Measurements from ENCODE around the gene TMEM187.

Gene TMEM187

GRCh38 chrX:153972368-153973126, at the start of gene TMEM187:
TSS of gene TMEM187 (plus strand) at chrX:153972754. CDS start at chrX:153982063, 9,309 bp downstream.
- peak; percentile 86 for DNase-seq

- DNase-seq, result peak; percentile 17
These were observed 49.4 kb upstream of the TMEM187 start for GRCh38 chrX:153922932-153923857.

- peak; percentile 73 for DNase-seq
These were observed 48.2 kb upstream of the TMEM187 start for GRCh38 chrX:153924149-153924861.

DNA sequence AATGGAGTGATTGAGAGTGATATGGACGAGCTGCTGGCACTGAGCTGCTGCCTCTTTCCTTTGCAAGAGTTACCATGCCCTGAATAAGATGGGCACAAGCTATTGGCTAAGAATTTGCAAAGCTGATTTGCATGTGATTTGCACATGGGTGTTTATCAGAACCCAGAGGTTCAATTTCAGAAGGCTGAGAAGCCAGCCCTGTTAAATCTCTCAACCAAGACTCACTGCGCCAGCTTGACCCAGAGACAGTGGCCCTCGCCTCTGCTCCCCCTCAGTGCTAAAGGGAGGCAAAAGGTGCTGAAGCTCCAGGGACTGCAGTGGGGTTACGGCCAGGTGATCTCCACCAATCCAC, 47.2 kb upstream of the TMEM187 start:
- peak; percentile 39 for DNase-seq

DNA sequence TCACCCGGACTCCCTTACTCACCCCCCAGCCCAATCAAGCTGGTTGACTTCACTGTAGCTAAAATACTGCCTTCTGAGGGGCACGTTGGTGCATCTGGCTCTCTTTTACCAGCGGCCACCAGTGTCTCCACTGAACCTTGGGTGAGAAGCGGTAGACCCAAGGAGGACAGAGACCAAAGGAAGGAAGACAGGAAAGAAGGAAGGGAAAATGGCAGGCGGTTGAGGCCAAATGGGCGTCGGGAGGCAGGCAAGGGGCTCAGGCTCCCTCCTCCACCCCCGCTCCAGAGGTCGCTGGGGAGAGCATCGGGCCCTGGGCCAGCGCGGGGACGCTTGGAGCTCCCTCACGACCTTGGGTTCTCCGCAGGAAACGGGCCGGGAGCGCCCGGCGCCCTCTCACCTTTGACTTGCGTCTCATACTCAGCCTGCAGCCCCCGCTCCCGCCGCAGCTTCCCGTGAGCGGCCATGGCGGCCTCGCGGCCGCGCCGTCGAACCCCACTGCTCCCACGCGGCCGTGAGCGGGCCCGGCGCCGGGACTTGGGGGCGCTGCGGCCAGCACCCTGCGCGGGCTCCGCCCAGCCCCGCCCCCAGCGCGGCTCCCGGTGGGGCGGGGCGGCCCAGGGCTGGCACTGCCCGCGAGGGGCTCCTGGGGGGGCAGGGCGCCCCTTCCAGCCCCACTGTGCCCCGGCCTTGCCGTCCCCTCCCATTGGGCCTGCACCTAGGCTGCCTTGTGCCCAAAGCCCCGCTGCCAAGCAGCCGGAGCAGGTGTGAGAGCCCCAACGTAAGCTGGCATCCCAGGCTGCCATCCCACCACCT, 46.6 kb upstream of the TMEM187 start, which contains the start of gene ARHGAP4:
TSS of gene ARHGAP4 (minus strand) at position 526 of the 813 bp plus-strand sequence. CDS start at position 464, 62 bp downstream.
- no peak for DNase-seq

DNA sequence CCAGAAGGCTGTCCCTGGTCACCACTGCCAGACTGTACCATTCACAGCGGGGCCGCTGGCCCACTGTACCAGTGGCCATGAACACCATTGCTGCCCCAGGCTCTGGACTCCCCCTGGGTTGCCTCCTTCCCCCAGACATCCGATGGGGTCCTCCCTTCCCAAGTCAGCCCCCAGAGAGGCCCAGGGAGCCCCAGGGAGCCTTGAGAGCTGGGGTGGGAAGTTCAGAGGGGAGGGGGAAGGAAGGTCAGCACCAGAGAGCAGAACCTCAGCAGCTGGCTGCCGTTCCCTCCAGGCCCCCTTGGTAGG, 46.0 kb upstream of the TMEM187 start:
- DNase-seq, result no peak

- peak; percentile 75 for DNase-seq
These were observed 45.5 kb upstream of the TMEM187 start for GRCh38 chrX:153926858-153927671.

DNA sequence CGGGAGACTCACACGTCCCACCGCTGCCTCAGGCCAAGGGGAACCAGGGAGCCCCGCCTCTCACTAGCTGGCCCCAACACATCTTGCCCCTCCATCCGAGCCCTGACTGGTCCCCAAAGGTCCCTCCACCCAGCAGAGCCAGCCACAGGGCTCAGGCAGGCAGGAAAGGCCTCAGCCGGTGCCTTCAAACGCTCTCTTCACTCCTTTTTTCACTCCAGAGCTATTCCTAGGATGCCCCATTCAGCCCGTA, 45.0 kb upstream of the TMEM187 start:
- DNase-seq, result no peak

- DNase-seq, result peak; percentile 96
These were observed 44.4 kb upstream of the TMEM187 start for GRCh38 chrX:153927922-153928760.

DNA sequence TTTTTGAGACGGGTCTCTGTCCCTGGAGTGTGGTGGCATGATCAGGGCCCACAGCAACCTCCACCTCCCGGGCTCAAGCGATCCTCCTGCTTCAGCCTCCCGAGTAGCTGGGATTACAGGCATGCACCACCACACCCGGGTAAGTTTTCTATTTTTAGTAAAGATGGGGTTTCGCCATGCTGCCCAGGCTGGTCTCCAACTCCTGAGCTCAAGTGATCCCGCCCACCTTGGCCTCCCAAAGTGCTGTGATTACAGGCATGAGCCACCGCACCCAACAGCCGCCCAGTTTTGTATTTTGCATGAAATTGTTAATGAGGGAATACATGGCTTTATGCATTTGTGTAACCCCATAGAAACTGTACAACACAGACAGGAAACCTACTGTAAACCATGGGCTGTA, 43.7 kb upstream of the TMEM187 start:
- no peak for DNase-seq

GRCh38 chrX:153929576-153929975, 43.0 kb upstream of the TMEM187 start:
- no peak for DNase-seq

- DNase-seq, result no peak
These were observed 42.3 kb upstream of the TMEM187 start for GRCh38 chrX:153930011-153930910.

DNA sequence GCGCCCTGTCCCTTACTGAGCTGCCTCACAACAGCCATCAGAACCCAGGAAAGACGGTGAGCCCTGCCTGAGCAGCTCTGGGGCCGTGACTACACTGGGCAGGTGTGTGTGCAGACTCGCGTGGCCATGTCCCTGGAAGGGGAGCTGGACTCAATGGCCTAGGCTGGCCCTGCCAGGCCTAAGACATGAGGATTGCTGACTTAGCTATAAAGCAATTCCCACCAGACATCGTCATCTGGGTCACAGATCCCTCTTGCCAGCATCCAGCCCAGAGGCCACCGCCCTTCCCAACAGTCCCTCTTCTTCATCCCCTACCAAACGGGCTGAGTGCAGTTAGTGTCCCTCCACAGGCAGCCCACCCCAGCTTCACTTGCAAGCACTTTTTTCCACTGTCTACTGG, 41.4 kb upstream of the TMEM187 start:
- DNase-seq, result no peak

- DNase-seq, result no peak
These were observed 40.8 kb upstream of the TMEM187 start for GRCh38 chrX:153931748-153932147.

DNA sequence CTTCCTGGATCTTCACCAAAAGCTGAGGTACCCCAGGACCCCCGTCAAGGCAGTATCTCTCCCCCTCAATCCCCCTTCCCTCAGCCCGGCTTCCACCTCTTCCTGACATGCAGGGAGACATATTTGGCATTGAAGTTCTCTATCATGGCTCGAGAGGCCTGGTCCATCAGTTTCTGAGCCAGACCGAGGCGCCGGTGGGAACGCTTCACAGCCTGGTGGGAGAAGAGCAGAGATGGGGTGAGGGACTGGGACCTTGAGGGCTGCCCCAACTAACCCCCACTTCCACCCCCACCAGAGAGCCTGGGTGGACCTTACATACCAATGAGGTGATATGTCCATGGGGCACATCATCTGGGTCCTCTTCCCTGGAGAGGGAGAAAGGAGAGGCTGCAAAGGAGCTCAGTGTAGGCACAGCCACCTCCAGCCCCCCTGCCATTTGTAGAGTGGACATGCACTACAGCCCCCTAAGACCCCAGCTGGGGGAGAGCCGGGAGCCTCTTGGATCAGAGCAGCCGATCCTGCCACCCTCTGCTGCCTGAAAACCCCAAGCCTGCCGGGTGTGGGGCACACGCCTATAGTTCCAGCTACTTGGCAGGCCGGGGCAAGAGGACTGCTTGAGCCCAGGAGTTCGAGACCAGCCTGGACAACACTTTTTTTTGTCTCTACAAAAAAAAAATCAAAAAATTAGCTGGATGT, 40.2 kb upstream of the TMEM187 start:
- DNase-seq, result no peak

DNA sequence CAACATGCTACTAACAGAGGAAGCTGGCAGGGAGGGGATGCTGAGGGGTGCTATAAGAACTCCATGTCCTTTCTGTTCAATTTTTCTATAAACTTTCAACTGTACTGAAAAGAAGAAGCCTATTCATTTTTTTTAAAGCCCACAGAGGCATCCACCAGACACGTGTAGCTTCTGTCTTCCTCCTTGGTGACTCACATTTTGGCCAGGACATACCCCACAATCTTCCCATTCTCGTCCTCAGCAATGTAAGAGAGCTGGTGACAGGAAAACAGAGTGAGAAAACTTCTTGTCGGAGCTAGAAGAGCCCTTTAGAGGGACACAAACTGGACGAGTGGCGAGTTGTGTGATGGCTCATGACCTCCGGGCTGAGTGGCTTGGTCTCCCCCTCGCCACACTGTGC, 38.8 kb upstream of the TMEM187 start:
- DNase-seq, result no peak

- no peak for DNase-seq
These were observed 38.3 kb upstream of the TMEM187 start for GRCh38 chrX:153934148-153934761.

DNA sequence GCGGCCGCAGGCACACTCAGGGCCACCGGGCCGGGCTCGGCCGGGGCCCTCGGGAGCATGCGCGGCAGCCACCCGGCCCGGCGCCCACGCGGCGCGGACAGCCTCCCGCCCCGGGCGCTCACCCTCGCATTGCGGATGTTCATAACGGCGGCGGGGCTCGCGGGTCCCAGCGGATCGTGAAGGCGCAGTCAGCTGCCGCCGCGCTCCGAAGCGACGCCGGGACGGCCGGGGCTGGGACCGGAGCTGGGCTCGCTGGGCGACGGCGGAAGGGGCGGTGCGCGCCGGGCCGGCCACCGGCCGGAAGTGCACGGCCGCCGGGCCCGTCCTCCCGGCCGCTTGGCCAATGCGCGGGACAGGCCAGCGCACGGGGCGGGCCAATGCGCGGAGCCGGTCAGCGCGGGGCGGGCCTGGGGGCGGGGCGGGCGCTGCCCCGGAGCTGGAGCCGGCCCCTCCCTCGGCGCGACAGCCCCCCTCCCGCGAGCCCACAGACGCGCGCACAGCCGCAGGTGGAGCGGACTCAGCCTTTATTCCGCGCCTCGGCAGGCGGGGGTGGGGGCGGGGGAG, 37.7 kb upstream of the TMEM187 start, which contains the start of gene NAA10:
TSS of gene NAA10 (minus strand) at position 276 of the 564 bp plus-strand sequence. CDS start at position 143, 133 bp downstream.
- DNase-seq, result peak; percentile 75

Data from inflammatory macrophage treated with lipopolysaccharide for 4 hours (primary cell).